K562 (cell line): ENCODE measurements around the gene IGF1R. TPM values are rescaled to one million over a fixed set of nuclear protein-coding genes. Genes with fewer than 3 reads are reported as not detected.

Source experiments
- ATAC-seq: fragments of 200-7000 bp; cut with Tn5 transposase; 3 replicates; pipeline ENCODE4 v1.9.1; 2020; ENCODE audit warnings: moderate library complexity
- BruUV-seq: library from RNA; stranded (reverse); fragments of 400-500 nt; replicated peaks from 2 replicates; lab custom pipeline; 2021; lab: Mats Ljungman, UMichigan
- CTCF ChIA-PET: fragments of 300-600 bp; formaldehyde crosslinking; extraction: SDS; loops from one replicate; lab custom pipeline; 2021; ENCODE audit warnings: low intra/inter-chr PET ratio; lab: Yijun Ruan, JAX
- POLR2A ChIA-PET: fragments of 300-600, 350-650 bp; sonication (Branson Sonifier 250); formaldehyde crosslinking; extraction: SDS; loops from one replicate; lab custom pipeline; 2021; ENCODE audit warnings: antibody characterized with exemption, inconsistent platforms; lab: Yijun Ruan, JAX
- DNase-seq, 4 experiments: peaks; one replicate each; pipeline versions ENCODE4 v3.0.0 to v3.0.0-alpha.2; 2011 to 2018; ENCODE audit warnings: low spot score in 3 of 4, mixed read lengths in 3 of 4; ENCODE audit errors: extremely low read depth in 1 of 4
- FAIRE-seq: peaks from 2 replicates; lab custom pipeline; 2011; peaks lifted over from hg19 to GRCh38; lab: Jason Lieb, UNC
- H2AFZ ChIP-seq: 2 replicates; pipeline ENCODE4 v1.6.0; 2011; ENCODE audit warnings: low read depth, low read length, control low read depth, inconsistent platforms
- H3K27ac ChIP-seq: fragments of 200-600 bp; 3 replicates; pipeline ENCODE4 v1.8.0; 2011; ENCODE audit warnings: low read depth, mild to moderate bottlenecking, control low read depth, inconsistent platforms, low read length, moderate library complexity, mixed read lengths; ENCODE audit errors: extremely low read depth
- H3K27me3 ChIP-seq, 2 experiments: fragments of 300-600 bp in 1 of 2; 2 replicates in 1 of 2; 3 replicates in 1 of 2; pipeline versions ENCODE4 v1.6.0 to v1.8.0; 2011; ENCODE audit warnings: inconsistent platforms in 2 of 2, low read length in 2 of 2, mild to moderate bottlenecking in 1 of 2, mixed read lengths in 1 of 2, moderate library complexity in 1 of 2; ENCODE audit not compliant: control insufficient read depth in 2 of 2, insufficient read depth in 2 of 2
- H3K36me3 ChIP-seq: fragments of 300-600 bp; 3 replicates; pipeline ENCODE4 v1.8.0; 2011; ENCODE audit warnings: mild to moderate bottlenecking, low read length, inconsistent platforms; ENCODE audit not compliant: control insufficient read depth, insufficient read depth
- H3K4me1 ChIP-seq, 2 experiments: fragments of 200-600 bp in 1 of 2; replicated peaks in 1 of 2; 2 replicates in 1 of 2; 3 replicates in 1 of 2; pipeline versions ENCODE4 v1.5.1 to v1.8.0; 2011; ENCODE audit warnings: inconsistent platforms in 2 of 2, low read length in 2 of 2, mild to moderate bottlenecking in 1 of 2, mixed read lengths in 1 of 2, moderate library complexity in 1 of 2; ENCODE audit not compliant: control insufficient read depth in 2 of 2, insufficient read depth in 2 of 2
- H3K4me2 ChIP-seq: 2 replicates; pipeline ENCODE4 v1.6.1; 2011; ENCODE audit warnings: low read length, control low read depth, inconsistent platforms, mixed read lengths; ENCODE audit not compliant: insufficient read depth
- H3K4me3 ChIP-seq: fragments of 200-600 bp; sonication (generic), shearing (Covaris generic); 2 replicates; pipeline ENCODE4 v1.5.1; 2016; ENCODE audit warnings: control low read depth, inconsistent platforms
- H3K79me2 ChIP-seq: fragments of 200-600 bp; 3 replicates; pipeline ENCODE4 v1.8.0; 2011; ENCODE audit warnings: low read length, inconsistent platforms; ENCODE audit not compliant: control insufficient read depth, insufficient read depth
- H3K9ac ChIP-seq, 2 experiments: 2 replicates each; pipeline versions ENCODE4 v1.6.0 to v1.6.1; 2011; ENCODE audit warnings: low read depth in 2 of 2, low read length in 2 of 2, control low read depth in 1 of 2, inconsistent platforms in 1 of 2, mild to moderate bottlenecking in 1 of 2, mixed read lengths in 1 of 2; ENCODE audit not compliant: insufficient read depth in 1 of 2
- H3K9me1 ChIP-seq: one replicate; pipeline ENCODE4 v1.6.0; 2011; ENCODE audit warnings: inconsistent platforms, mild to moderate bottlenecking, low read length, moderate library complexity; ENCODE audit not compliant: control insufficient read depth, insufficient read depth
- H3K9me3 ChIP-seq: replicated peaks from 2 replicates; pipeline ENCODE4 v1.5.1; 2011; ENCODE audit warnings: low read depth, low read length, inconsistent platforms; ENCODE audit not compliant: control insufficient read depth, insufficient read depth
- H4K20me1 ChIP-seq: replicated peaks from 2 replicates; pipeline ENCODE4 v1.6.1; 2011; ENCODE audit warnings: low read length, inconsistent platforms, mixed read lengths; ENCODE audit not compliant: control insufficient read depth, insufficient read depth
- BCL6 ChIP-seq: fragments of 250-450 bp; sonication (Bioruptor Pico); IDR thresholded peaks from 2 replicates; pipeline ENCODE4 v1.4.0; 2020
- CEBPB ChIP-seq: fragments of 450-650 bp; IDR thresholded peaks from 2 replicates; pipeline ENCODE4 v1.6.1; 2016; ENCODE audit warnings: missing genetic modification characterization, missing compliant biosample characterization
- CEBPG ChIP-seq, 3 experiments: fragments of 200-800 bp in 1 of 3; sonication (Bioruptor generic) in 1 of 3; sonication (generic) in 1 of 3; formaldehyde crosslinking in 1 of 3; IDR thresholded peaks in 2 of 3; conservative IDR thresholded peaks in 1 of 3; 2 replicates each; pipeline versions ENCODE4 v1.6.1 to v1.8.0; 2016 to 2022; ENCODE audit warnings: missing compliant biosample characterization in 2 of 3, missing genetic modification characterization in 2 of 3, mild to moderate bottlenecking in 1 of 3, missing genetic modification reagents in 1 of 3
- NCOA1 ChIP-seq: fragments of 450-650 bp; IDR thresholded peaks from 2 replicates; pipeline ENCODE4 v1.6.1; 2016; ENCODE audit warnings: low read depth
- PYGO2 ChIP-seq: fragments of 450-650 bp; IDR thresholded peaks from 2 replicates; pipeline ENCODE4 v1.6.1; 2016; ENCODE audit warnings: mild to moderate bottlenecking, missing genetic modification characterization, moderate library complexity, missing compliant biosample characterization
- WGBS: fragments of 100-300 bp; shearing (Covaris generic); methylation state at CpG from one replicate; pipeline ENCODE4 v1.1.6; 2016; ENCODE audit warnings: low coverage, mixed read lengths; ENCODE audit not compliant: insufficient coverage; ENCODE audit errors: missing lambda C conversion rate; 5-methylcytosine and 5-hydroxymethylcytosine counted together
- in situ Hi-C: fragments of 300-500 bp; cut with MboI; formaldehyde crosslinking; loops from 4 replicates; pipeline ENCODE4 v1.15.0; 2018; ENCODE audit warnings: inconsistent platforms, mixed read lengths
- intact Hi-C: fragments of 100-400 bp; cut with micrococcal nuclease; formaldehyde crosslinking; loops from 2 replicates; pipeline ENCODE4 v1.14.2; 2022
- polyA plus RNA-seq, 8 experiments: library from polyadenylated mRNA; depleted of rRNA in 4 of 8; stranded (reverse) in 5 of 8; unstranded in 3 of 8; fragments of >200 nt; fragmentation: Nextera tagmentation in 2 of 8; fragmentation: Illumina TruSeq in 1 of 8; extraction: Ambion mirVana in 2 of 8; extraction: Trizol in 1 of 8; gene quantifications; 2 replicates each; pipeline versions ENCODE4 v1.2.1 to v1.2.3, GENCODE V29; 2011 to 2014; ENCODE audit warnings: inconsistent platforms in 1 of 8, missing spikeins in 1 of 8
- total RNA-seq, 7 experiments: library from RNA; depleted of rRNA in 6 of 7; stranded (reverse); fragments of >200 nt in 6 of 7; fragmentation: Illumina TruSeq in 2 of 7; extraction: Trizol in 2 of 7; gene quantifications; 2 replicates each; pipeline versions ENCODE4 v1.2.1 to v1.2.3, GENCODE V29; 2011 to 2021; ENCODE audit warnings: low replicate concordance in 1 of 7
- TF ChIP-seq, protein P1 (sequence below), 3 experiments: fragments of 200-800 bp in 1 of 3; sonication (Bioruptor generic) in 1 of 3; sonication (generic) in 1 of 3; formaldehyde crosslinking in 1 of 3; IDR thresholded peaks; 2 replicates each; pipeline versions ENCODE4 v1.6.1 to v1.8.0; 2016 to 2022; ENCODE audit warnings: mild to moderate bottlenecking in 2 of 3, missing compliant biosample characterization in 2 of 3, missing genetic modification characterization in 2 of 3, missing genetic modification reagents in 1 of 3
- TF ChIP-seq, protein P2 (sequence below): fragments of 450-650 bp; formaldehyde crosslinking; IDR thresholded peaks from 2 replicates; pipeline ENCODE4 v1.4.0; 2020; ENCODE audit warnings: mild to moderate bottlenecking
- TF ChIP-seq, protein P3 (sequence below): fragments of 450-650 bp; IDR thresholded peaks from 2 replicates; pipeline ENCODE4 v1.6.1; 2016

The IGF1R gene
- total and polyA plus RNA-seq, 9 of the 15 experiments (the other 6 are each of a cell fraction or from before 2014, with no cell fraction given) = 0.35 to 8.0 (median 1.6) TPM

DNA sequence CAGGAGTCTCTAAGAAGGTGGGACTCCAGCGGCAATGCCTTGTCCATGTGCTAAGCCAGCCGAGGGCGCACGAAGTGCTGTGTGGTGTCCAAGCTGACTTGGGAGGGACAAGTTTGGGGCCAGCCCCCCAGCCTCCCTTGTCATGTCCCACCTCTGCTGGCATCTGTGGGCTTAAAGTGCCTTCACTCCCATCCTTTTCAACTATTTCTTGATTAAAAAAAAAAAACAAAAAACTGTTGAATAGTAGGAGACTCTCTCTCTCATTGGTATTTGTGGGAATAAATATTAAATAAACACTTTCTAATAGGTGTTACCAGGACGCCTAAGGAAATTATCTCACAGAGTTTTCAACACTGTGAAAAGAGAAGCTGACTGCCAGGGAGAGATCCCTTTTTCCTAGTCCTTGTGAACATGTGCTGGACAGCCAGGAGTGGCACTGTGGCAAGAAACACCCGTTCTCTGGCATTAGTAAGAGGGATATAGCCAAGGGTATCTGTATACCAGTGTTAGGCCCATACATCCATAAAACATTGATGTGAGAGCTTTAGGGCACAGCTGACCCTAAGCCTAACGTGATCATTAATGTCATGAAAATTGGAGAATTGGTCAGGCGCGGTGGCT, 158.0 kb downstream of the IGF1R start (continued):
- TF ChIP-seq, protein P1, sequence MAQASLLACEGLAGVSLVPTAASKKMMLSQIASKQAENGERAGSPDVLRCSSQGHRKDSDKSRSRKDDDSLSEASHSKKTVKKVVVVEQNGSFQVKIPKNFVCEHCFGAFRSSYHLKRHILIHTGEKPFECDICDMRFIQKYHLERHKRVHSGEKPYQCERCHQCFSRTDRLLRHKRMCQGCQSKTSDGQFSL (CRISPR knock-in tag; IDR thresholded peaks at IDR 0.05) = no peak
- TF ChIP-seq, protein P1 (tag; IDR thresholded peaks at IDR 0.05) = no peak
- TF ChIP-seq NCOA1 = no peak
- no peak for TF ChIP-seq PYGO2 (tag)
- TF ChIP-seq, protein P2, sequence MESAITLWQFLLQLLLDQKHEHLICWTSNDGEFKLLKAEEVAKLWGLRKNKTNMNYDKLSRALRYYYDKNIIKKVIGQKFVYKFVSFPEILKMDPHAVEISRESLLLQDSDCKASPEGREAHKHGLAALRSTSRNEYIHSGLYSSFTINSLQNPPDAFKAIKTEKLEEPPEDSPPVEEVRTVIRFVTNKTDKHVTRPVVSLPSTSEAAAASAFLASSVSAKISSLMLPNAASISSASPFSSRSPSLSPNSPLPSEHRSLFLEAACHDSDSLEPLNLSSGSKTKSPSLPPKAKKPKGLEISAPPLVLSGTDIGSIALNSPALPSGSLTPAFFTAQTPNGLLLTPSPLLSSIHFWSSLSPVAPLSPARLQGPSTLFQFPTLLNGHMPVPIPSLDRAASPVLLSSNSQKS (CRISPR knock-in tag) = no peak

GRCh38 chr15:98807262-98807661, 158.9 kb downstream of the IGF1R start:
- WGBS = 0% methylated on average over 4 of the region's 4 CpGs

More at GRCh38 chr15:98807262-98807661, 158.9 kb downstream of the IGF1R start:
- Histone ChIP-seq H3K27ac (no peak overlapping the region), H3K4me1 (no peaks in the 10 kb centered on the region), H3K79me2 (no peaks in the 10 kb centered on the region), H3K27me3 (peaks cover 2 to 7% of the 10 kb centered on the region in 2 experiments; a peak in 2 of 5 replicates), H3K4me3 (no peak overlapping the region), H2AFZ (no peak overlapping the region), H3K9me1 (no peaks in the 10 kb centered on the region), H3K9ac (no peak overlapping the region), H4K20me1 (peaks cover 10% of the 10 kb centered on the region; the same call in 1 of the 2 replicates), H3K4me2 (no peak overlapping the region), H3K9me3 (no peaks in the 10 kb centered on the region), H3K36me3 (no peaks in the 10 kb centered on the region)
- no peak for DNase-seq
- ChIA-PET POLR2A (no interaction called here), CTCF (no interaction called here)
- no TSS peak for BruUV-seq
- FAIRE-seq = no peak
- intact Hi-C loops = no loop called here
- TF ChIP-seq, protein P3, sequence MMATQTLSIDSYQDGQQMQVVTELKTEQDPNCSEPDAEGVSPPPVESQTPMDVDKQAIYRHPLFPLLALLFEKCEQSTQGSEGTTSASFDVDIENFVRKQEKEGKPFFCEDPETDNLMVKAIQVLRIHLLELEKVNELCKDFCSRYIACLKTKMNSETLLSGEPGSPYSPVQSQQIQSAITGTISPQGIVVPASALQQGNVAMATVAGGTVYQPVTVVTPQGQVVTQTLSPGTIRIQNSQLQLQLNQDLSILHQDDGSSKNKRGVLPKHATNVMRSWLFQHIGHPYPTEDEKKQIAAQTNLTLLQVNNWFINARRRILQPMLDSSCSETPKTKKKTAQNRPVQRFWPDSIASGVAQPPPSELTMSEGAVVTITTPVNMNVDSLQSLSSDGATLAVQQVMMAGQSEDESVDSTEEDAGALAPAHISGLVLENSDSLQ = no peak
- no peak for TF ChIP-seq CEBPG (CRISPR knock-in tag; IDR thresholded peaks at IDR 0.05)
- TF ChIP-seq CEBPG (tag; conservative IDR thresholded peaks at IDR 0.05 in 1 of 2, IDR thresholded peaks at IDR 0.05 in 1 of 2) = peak; percentile 22 to 56; a peak in 3 of 4 replicates
- TF ChIP-seq BCL6 (CRISPR knock-in tag) = no peak
- TF ChIP-seq CEBPB (tag) = peak; percentile 44; the same call in 1 of the 2 replicates
- in situ Hi-C loops = no loop called here
- ATAC-seq = no peak
